ENCODE measurements around the gene ELMO3.

ELMO3 gene

DNA sequence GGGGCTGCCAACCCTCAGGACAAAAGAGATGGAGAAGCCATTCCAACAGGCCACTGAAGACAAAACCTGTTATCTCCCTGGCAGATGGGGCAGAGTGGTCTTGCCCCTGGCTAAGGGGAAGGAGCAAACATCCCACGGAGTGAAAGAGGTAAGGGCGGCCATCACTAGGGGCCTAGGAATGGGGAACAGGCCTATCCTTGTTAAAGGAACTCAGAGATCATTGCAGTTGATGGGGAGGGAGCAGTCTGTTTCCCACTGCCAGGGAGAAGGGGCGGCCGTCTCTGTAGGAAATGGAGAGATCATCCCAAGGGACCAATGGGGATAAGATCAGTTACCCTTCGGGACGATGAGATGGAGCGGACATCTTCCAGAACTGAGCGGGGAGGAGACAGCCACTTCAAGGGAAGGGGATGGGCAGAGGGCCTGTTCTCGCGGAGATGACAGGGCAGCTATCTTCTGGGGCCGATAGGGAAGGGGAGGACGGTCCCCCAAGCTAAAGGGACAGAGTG lies 27.4 kb downstream of the ELMO3 start:
- no peak for DNase-seq
- peaks cover 0 to 26% (median 16%) of the 10 kb centered on the region in 4 donors for H3K4me1 ChIP-seq
- H3K9me3 ChIP-seq, result no peaks in the 10 kb centered on the region
- peak overlapping the region; percentile 81 to 83 for H3K4me3 ChIP-seq
- intact Hi-C loops (cut with DNase I; ENCODE audit: low total_unique reads), result no loop called here
- H3K36me3 ChIP-seq, result peaks cover 21 to 34% (median 33%) of the 10 kb centered on the region in 3 donors
- H3K27ac ChIP-seq, result peak overlapping the region; percentile 79 to 87
- TF ChIP-seq, protein P1, sequence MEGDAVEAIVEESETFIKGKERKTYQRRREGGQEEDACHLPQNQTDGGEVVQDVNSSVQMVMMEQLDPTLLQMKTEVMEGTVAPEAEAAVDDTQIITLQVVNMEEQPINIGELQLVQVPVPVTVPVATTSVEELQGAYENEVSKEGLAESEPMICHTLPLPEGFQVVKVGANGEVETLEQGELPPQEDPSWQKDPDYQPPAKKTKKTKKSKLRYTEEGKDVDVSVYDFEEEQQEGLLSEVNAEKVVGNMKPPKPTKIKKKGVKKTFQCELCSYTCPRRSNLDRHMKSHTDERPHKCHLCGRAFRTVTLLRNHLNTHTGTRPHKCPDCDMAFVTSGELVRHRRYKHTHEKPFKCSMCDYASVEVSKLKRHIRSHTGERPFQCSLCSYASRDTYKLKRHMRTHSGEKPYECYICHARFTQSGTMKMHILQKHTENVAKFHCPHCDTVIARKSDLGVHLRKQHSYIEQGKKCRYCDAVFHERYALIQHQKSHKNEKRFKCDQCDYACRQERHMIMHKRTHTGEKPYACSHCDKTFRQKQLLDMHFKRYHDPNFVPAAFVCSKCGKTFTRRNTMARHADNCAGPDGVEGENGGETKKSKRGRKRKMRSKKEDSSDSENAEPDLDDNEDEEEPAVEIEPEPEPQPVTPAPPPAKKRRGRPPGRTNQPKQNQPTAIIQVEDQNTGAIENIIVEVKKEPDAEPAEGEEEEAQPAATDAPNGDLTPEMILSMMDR (IDR thresholded peaks at IDR 0.05), result no peak
- H3K27me3 ChIP-seq, result no peaks in the 10 kb centered on the region

- Histone ChIP-seq H3K4me1 (peaks cover 0 to 26% (median 16%) of the 10 kb centered on the region in 4 donors), H3K36me3 (peaks cover 21 to 40% (median 38%) of the 10 kb centered on the region in 3 donors), H3K4me3 (peak within 1 kb of the TSS; percentile 81 to 83), H3K27me3 (no peaks in the 10 kb centered on the region), H3K9me3 (no peaks in the 10 kb centered on the region), H3K27ac (peak within 1 kb of the TSS; percentile 79 to 87)
- TF ChIP-seq, protein P1 (IDR thresholded peaks at IDR 0.05), result peak in 1 of 2 experiments; percentile 25
- peak; percentile 98 for DNase-seq
- intact Hi-C loops (cut with DNase I; ENCODE audit: low total_unique reads), result no loop called here
These were observed 28.1 kb downstream of the ELMO3 start, which contains the start of gene TMEM208 for GRCh38 chr16:67226804-67227566. TMEM208 (plus strand) TSS chr16:67227130; CDS start chr16:67227219, 89 bp downstream.

DNA sequence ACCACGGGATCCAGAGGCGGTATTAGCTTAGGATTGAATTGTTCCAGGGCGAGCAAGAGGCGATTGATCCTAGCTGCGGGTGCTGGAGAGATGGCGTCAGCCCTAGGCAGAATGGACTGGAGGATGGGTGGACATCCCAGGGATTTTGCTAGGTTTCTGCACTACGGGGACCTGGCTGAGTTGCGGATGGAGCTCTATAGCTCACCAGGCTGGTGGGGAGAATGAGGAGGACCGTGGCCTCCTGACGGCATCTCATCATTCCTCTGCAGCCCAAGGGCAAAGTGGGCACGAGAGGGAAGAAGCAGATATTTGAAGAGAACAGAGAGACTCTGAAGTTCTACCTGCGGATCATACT lies 28.6 kb downstream of the ELMO3 start:
- H3K9me3 ChIP-seq, result no peaks in the 10 kb centered on the region
- peaks cover 0 to 26% (median 16%) of the 10 kb centered on the region in 4 donors for H3K4me1 ChIP-seq
- intact Hi-C loops (cut with DNase I; ENCODE audit: low total_unique reads), result no loop called here
- H3K27ac ChIP-seq, result peak overlapping the region; percentile 79 to 87
- TF ChIP-seq, protein P1 (IDR thresholded peaks at IDR 0.05), result no peak
- H3K36me3 ChIP-seq, result peaks cover 21 to 41% (median 38%) of the 10 kb centered on the region in 3 donors
- no peak for DNase-seq
- H3K4me3 ChIP-seq, result peak overlapping the region; percentile 81 to 83
- H3K27me3 ChIP-seq, result no peaks in the 10 kb centered on the region

DNA sequence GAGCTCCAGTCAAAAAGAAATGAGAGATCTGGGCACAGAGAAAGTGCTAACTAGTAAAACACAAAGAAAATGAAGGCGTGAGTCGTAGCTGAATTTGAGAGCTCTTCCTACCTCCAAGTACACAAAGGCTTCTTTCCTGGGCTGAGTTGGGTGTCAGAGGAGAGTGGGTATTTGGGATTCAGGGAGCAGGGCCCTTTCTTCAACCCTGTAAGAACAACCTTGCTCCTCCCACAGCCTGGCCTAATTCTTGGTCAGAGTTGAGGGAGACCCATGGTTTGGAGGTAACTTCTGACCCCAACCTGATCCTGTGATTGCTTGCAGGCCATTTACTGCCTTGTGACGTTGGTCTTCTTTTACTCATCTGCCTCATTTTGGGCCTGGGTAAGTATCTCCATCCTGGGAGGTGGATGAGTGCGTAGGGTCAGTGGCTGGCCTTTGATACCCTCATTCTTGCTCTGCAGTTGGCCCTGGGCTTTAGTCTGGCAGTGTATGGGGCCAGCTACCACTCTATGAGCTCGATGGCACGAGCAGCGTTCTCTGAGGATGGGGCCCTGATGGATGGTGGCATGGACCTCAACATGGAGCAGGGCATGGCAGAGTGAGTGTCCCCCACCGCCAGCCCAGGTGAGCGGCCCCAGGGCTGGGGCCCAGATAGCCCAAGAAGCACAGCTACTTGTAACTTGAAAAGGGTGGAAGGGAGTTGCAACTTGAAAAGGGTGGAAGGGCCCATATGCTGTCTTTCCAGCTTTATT lies 29.3 kb downstream of the ELMO3 start:
- TF ChIP-seq, protein P1 (IDR thresholded peaks at IDR 0.05), result no peak
- Histone ChIP-seq H3K4me3 (peak overlapping the region; percentile 81 to 83), H3K27ac (peak overlapping the region in 1 of 2 donors; percentile 79), H3K9me3 (no peaks in the 10 kb centered on the region), H3K36me3 (peaks cover 21 to 43% (median 43%) of the 10 kb centered on the region in 3 donors), H3K27me3 (no peaks in the 10 kb centered on the region), H3K4me1 (peaks cover 0 to 26% (median 16%) of the 10 kb centered on the region in 4 donors)
- no peak for DNase-seq
- intact Hi-C loops (cut with DNase I; ENCODE audit: low total_unique reads), result loop anchor here (2.0 kb wide), 1 partner anchor 17 kb away; no protein-coding TSS in a partner anchor

GRCh38 chr16:67228905-67229304 lies 30.0 kb downstream of the ELMO3 start:
- H3K36me3 ChIP-seq, result peaks cover 21 to 50% (median 49%) of the 10 kb centered on the region in 3 donors

More at GRCh38 chr16:67228905-67229304, 30.0 kb downstream of the ELMO3 start:
- no peak for DNase-seq
- Histone ChIP-seq H3K27ac (no peak overlapping the region), H3K27me3 (no peaks in the 10 kb centered on the region), H3K4me3 (no peak overlapping the region), H3K9me3 (no peaks in the 10 kb centered on the region), H3K4me1 (peaks cover 0 to 26% (median 16%) of the 10 kb centered on the region in 4 donors)
- TF ChIP-seq, protein P1 (IDR thresholded peaks at IDR 0.05), result no peak
- intact Hi-C loops (cut with DNase I; ENCODE audit: low total_unique reads), result loop anchor here (2.0 kb wide), 1 partner anchor 16 kb away; no protein-coding TSS in a partner anchor
